Neural cell (in vitro differentiated cells): ENCODE results near the gene RARG. TPM values are rescaled to one million over a fixed set of nuclear protein-coding genes. Genes with fewer than 3 reads are reported as not detected.

Experiments
- H2AFZ ChIP-seq: fragments of 200-600, 300-800 bp; sonication (generic), shearing (Covaris generic); 2 replicates; pipeline ENCODE4 v1.6.0; 2014; ENCODE audit warnings: low read depth, mild to moderate bottlenecking, antibody characterized with exemption, low read length, moderate library complexity
- H3F3A ChIP-seq: fragments of 200-600 bp; shearing (Covaris generic); 2 replicates; pipeline ENCODE4 v1.6.1; 2016; ENCODE audit warnings: mild to moderate bottlenecking, moderate library complexity, mixed read lengths, antibody characterized with exemption, low read length; ENCODE audit not compliant: insufficient read depth, poor library complexity, severe bottlenecking
- H3K27ac ChIP-seq: fragments of 200-600, 300-800 bp; sonication (generic), shearing (Covaris generic); 2 replicates; pipeline ENCODE4 v1.5.1; 2014; ENCODE audit warnings: mild to moderate bottlenecking, low read length, moderate library complexity
- H3K27me3 ChIP-seq: fragments of 300-800, 200-600 bp; sonication (generic), shearing (Covaris generic); 2 replicates; pipeline ENCODE4 v1.6.0; 2014; ENCODE audit warnings: mild to moderate bottlenecking, low read depth, low read length, moderate library complexity; ENCODE audit not compliant: insufficient read depth
- H3K36me3 ChIP-seq: fragments of 300-800, 200-600 bp; sonication (generic), shearing (Covaris generic); 2 replicates; pipeline ENCODE4 v1.5.1; 2014; ENCODE audit warnings: mild to moderate bottlenecking, antibody characterized with exemption, low read length, moderate library complexity; ENCODE audit not compliant: insufficient read depth
- H3K4me2 ChIP-seq: fragments of 300-800, 200-600 bp; sonication (generic), shearing (Covaris generic); 2 replicates; pipeline ENCODE4 v1.6.0; 2014; ENCODE audit warnings: mild to moderate bottlenecking, low read length
- H3K4me3 ChIP-seq: fragments of 300-800, 200-600 bp; sonication (generic), shearing (Covaris generic); 2 replicates; pipeline ENCODE4 v1.5.1; 2014; ENCODE audit warnings: mild to moderate bottlenecking, low read length, moderate library complexity
- H3K79me2 ChIP-seq: fragments of 200-600 bp; shearing (Covaris generic); replicated peaks from 2 replicates; pipeline ENCODE4 v1.6.0; 2014; ENCODE audit warnings: mild to moderate bottlenecking, low read length, moderate library complexity; ENCODE audit not compliant: insufficient read depth
- H3K9ac ChIP-seq: fragments of 300-800, 200-600 bp; sonication (generic), shearing (Covaris generic); 2 replicates; pipeline ENCODE4 v1.6.1; 2016; ENCODE audit warnings: mild to moderate bottlenecking, low read length, mixed read lengths
- H3K9me2 ChIP-seq: fragments of 200-600 bp; shearing (Covaris generic); 2 replicates; pipeline ENCODE4 v1.6.1; 2016; ENCODE audit warnings: mild to moderate bottlenecking, low read length, mixed read lengths; ENCODE audit not compliant: insufficient read depth
- H3K9me3 ChIP-seq: fragments of 200-600, 300-800 bp; sonication (generic), shearing (Covaris generic); 2 replicates; pipeline ENCODE4 v1.6.1; 2016; ENCODE audit warnings: mild to moderate bottlenecking, mixed run types, low read length, moderate library complexity, mixed read lengths
- H4K20me1 ChIP-seq: fragments of 200-600 bp; shearing (Covaris generic); 2 replicates; pipeline ENCODE4 v1.6.1; 2016; ENCODE audit warnings: mild to moderate bottlenecking, mixed run types; ENCODE audit not compliant: insufficient read depth
- CTCF ChIP-seq: fragments of 450-650 bp; IDR thresholded peaks from 2 replicates; pipeline ENCODE4 v1.5.1; 2014; ENCODE audit warnings: antibody characterized with exemption, mild to moderate bottlenecking, moderate library complexity; ENCODE audit not compliant: poor library complexity, severe bottlenecking
- EP300 ChIP-seq: fragments of 450-650 bp; conservative IDR thresholded peaks from 2 replicates; pipeline ENCODE4 v1.6.1; 2014; ENCODE audit warnings: antibody characterized with exemption, mild to moderate bottlenecking, moderate library complexity; ENCODE audit not compliant: poor library complexity, severe bottlenecking
- EZH2 ChIP-seq: fragments of 200-600, 300-800 bp; shearing (Covaris generic), sonication (generic); IDR thresholded peaks from 2 replicates; pipeline ENCODE4 v1.6.1; 2014; ENCODE audit warnings: antibody characterized with exemption, low read length, borderline replicate concordance, mild to moderate bottlenecking; ENCODE audit not compliant: insufficient read depth, poor library complexity, severe bottlenecking
- MXI1 ChIP-seq: fragments of 450-650 bp; conservative IDR thresholded peaks from 2 replicates; pipeline ENCODE4 v1.6.1; 2014; ENCODE audit warnings: antibody characterized with exemption, mild to moderate bottlenecking; ENCODE audit not compliant: poor library complexity, severe bottlenecking
- POLR2AphosphoS5 ChIP-seq: IDR thresholded peaks from 2 replicates; pipeline ENCODE4 v1.6.1; 2012
- RAD21 ChIP-seq: fragments of 450-650 bp; conservative IDR thresholded peaks from 2 replicates; pipeline ENCODE4 v1.6.1; 2014; ENCODE audit warnings: antibody characterized with exemption, mild to moderate bottlenecking, moderate library complexity
- REST ChIP-seq: IDR thresholded peaks from 2 replicates; pipeline ENCODE4 v1.6.1; 2012; ENCODE audit warnings: borderline replicate concordance
- SMC3 ChIP-seq: fragments of 450-650 bp; conservative IDR thresholded peaks from 2 replicates; pipeline ENCODE4 v1.6.1; 2014; ENCODE audit warnings: antibody characterized with exemption, mild to moderate bottlenecking, moderate library complexity; ENCODE audit not compliant: poor library complexity
- TAF1 ChIP-seq: IDR thresholded peaks from 2 replicates; pipeline ENCODE4 v1.6.1; 2012; ENCODE audit warnings: low read depth
- polyA plus RNA-seq: library from polyadenylated mRNA; depleted of rRNA; stranded (reverse); fragments of >200 nt; gene quantifications from 2 replicates; pipeline ENCODE4 v1.2.3, GENCODE V29; 2014

RARG gene
- polyA plus RNA-seq, 1 donor from 2014 or later = 0.61 TPM

- peak overlapping the region; percentile 93 for H3K4me3 ChIP-seq
- H3K79me2 ChIP-seq = peaks cover 8% of the 10 kb centered on the region
- no peaks in the 10 kb centered on the region for H4K20me1 ChIP-seq
- peak overlapping the region; percentile 56 for H3K27ac ChIP-seq
- peak; percentile 9 for TF ChIP-seq REST
- TF ChIP-seq EZH2 = no peak
- TF ChIP-seq POLR2AphosphoS5 = no peak
- peak; percentile 4 for TF ChIP-seq MXI1
- no peak for TF ChIP-seq RAD21
- no peak for TF ChIP-seq EP300
- TF ChIP-seq SMC3 = no peak
- H3K9me2 ChIP-seq = no peaks in the 10 kb centered on the region
- H2AFZ ChIP-seq = peak overlapping the region; percentile 87
- H3F3A ChIP-seq = no peaks in the 10 kb centered on the region
- H3K36me3 ChIP-seq = no peaks in the 10 kb centered on the region
- peak overlapping the region; percentile 84 for H3K9ac ChIP-seq
- H3K9me3 ChIP-seq = no peaks in the 10 kb centered on the region
- H3K27me3 ChIP-seq = no peaks in the 10 kb centered on the region
- H3K4me2 ChIP-seq = peak overlapping the region; percentile 87
Measured at GRCh38 chr12:53252349-53252916, 20.4 kb upstream of the RARG start.

- Histone ChIP-seq H3K4me2 (peak overlapping the region; percentile 87), H4K20me1 (no peaks in the 10 kb centered on the region), H3K79me2 (peaks cover 8% of the 10 kb centered on the region), H2AFZ (peak overlapping the region; percentile 87), H3K9me3 (no peaks in the 10 kb centered on the region), H3K9me2 (no peaks in the 10 kb centered on the region), H3K27ac (peak overlapping the region; percentile 59), H3F3A (no peaks in the 10 kb centered on the region), H3K36me3 (no peaks in the 10 kb centered on the region), H3K27me3 (no peaks in the 10 kb centered on the region), H3K4me3 (peak overlapping the region; percentile 93), H3K9ac (peak overlapping the region; percentile 84)
- TF ChIP-seq RAD21 = peak; percentile 65
- peak; percentile 65 for TF ChIP-seq CTCF
- TF ChIP-seq EZH2 = no peak
- peak; percentile 10 for TF ChIP-seq EP300
- peak; percentile 64 for TF ChIP-seq POLR2AphosphoS5
- TF ChIP-seq MXI1 = peak; percentile 85
- TF ChIP-seq SMC3 = peak; percentile 60
- peak; percentile 39 for TF ChIP-seq TAF1
- peak; percentile 60 for TF ChIP-seq REST
Measured at GRCh38 chr12:53251477-53252348, 19.7 kb upstream of the RARG start.
